Mammary epithelial cell (primary cell): ENCODE measurements around the gene KLHL8.

Source experiments
- EZH2 ChIP-seq: IDR thresholded peaks from 2 replicates; pipeline ENCODE4 v1.6.1; 2012; ENCODE audit warnings: low read length, inconsistent platforms, borderline replicate concordance
- TF ChIP-seq, protein P1 (sequence below), 2 donors: IDR thresholded peaks in 1 of 2; conservative IDR thresholded peaks in 1 of 2; 2 replicates each; pipeline ENCODE4 v1.5.1; 2011 to 2012; ENCODE audit warnings: inconsistent platforms in 2 of 2, low read length in 2 of 2, mild to moderate bottlenecking in 2 of 2, control low read depth in 1 of 2, low read depth in 1 of 2; ENCODE audit not compliant: insufficient read depth in 1 of 2; ENCODE audit errors: extremely low read depth in 1 of 2

DNA sequence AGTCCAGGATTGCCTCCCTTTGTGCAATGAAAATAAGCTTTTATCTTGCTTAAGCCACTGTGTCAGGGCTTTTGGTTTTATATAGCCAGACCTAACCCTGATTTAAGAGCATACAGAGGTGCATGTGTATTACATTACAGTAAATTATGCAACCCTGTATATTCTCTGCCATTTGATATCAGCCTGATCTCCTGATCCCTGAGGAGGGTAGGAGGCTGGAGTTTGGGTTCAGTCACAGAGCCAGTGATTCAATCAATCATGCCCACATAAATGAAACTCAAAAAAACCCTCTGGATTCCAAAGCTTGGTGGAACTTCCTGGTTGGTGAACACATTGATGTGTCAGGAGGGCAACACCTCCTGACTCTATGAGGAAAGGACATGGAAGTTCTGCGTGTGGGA is 7.3 kb upstream of the KLHL8 start:
- TF ChIP-seq, protein P1, sequence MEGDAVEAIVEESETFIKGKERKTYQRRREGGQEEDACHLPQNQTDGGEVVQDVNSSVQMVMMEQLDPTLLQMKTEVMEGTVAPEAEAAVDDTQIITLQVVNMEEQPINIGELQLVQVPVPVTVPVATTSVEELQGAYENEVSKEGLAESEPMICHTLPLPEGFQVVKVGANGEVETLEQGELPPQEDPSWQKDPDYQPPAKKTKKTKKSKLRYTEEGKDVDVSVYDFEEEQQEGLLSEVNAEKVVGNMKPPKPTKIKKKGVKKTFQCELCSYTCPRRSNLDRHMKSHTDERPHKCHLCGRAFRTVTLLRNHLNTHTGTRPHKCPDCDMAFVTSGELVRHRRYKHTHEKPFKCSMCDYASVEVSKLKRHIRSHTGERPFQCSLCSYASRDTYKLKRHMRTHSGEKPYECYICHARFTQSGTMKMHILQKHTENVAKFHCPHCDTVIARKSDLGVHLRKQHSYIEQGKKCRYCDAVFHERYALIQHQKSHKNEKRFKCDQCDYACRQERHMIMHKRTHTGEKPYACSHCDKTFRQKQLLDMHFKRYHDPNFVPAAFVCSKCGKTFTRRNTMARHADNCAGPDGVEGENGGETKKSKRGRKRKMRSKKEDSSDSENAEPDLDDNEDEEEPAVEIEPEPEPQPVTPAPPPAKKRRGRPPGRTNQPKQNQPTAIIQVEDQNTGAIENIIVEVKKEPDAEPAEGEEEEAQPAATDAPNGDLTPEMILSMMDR (conservative IDR thresholded peaks at IDR 0.05 in 1 of 2, IDR thresholded peaks at IDR 0.05 in 1 of 2; ENCODE audit: extremely low read depth in 1 of 2, insufficient read depth in 1 of 2, low read depth in 1 of 2, low read length in 2 of 2): no peak
- TF ChIP-seq EZH2: no peak
